Activated CD8-positive, alpha-beta memory T cell treated with anti-CD3 and anti-CD28 coated beads for 48 hours (primary cell): ENCODE measurements around the gene TBX20.
"Not testable (repeated sequence)": the region's sequence is repeated elsewhere in the genome, so short reads cannot be mapped to it uniquely, and the experiment has no call there.

ENCODE experiments used
- DNase-seq, 3 experiments: peaks; one replicate each; pipeline ENCODE4 v3.0.0-alpha.2; 2020; ENCODE audit warnings: low read depth in 2 of 3, low spot score in 2 of 3

The TBX20 gene

DNA sequence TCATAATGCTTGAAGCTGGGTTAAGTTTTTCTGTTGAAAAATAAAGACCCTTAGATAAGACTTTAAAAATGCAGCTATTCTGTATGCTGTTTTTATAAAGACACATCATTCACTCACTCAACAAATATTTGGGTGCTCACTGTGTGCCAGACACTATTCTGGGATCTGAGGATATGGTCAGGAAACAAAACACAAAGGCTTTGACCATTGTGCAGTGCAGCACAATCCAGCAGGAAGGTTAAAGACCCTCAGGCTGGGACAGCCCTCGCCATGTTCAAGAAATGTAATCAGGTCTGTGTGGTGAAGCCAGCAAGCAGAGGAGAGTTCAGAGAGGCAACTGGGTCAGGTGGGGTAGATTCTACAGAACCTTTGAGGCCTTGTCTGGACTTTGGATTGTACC lies 31.5 kb downstream of the TBX20 start:
- not testable (repeated sequence) for DNase-seq

DNA sequence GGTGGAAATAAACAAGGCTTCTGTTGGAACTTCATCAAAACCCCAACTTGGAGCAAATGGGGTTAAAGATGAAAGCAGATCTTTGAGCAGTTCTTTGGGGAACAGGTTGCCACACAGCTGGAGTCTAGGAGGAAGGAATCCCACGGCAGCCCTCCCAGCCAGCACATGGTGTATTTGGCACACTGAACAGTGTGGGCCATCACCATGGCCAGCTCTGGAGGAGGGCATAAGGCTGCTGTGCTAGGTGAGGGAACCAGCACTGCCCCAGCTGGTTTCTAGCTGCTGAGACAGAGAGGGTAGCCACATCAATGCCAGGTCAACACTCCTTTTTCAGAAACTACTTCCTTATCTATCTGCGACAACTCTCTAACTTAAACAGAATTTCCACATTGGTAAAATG lies 33.7 kb downstream of the TBX20 start:
- DNase-seq, result not testable (repeated sequence)

DNA sequence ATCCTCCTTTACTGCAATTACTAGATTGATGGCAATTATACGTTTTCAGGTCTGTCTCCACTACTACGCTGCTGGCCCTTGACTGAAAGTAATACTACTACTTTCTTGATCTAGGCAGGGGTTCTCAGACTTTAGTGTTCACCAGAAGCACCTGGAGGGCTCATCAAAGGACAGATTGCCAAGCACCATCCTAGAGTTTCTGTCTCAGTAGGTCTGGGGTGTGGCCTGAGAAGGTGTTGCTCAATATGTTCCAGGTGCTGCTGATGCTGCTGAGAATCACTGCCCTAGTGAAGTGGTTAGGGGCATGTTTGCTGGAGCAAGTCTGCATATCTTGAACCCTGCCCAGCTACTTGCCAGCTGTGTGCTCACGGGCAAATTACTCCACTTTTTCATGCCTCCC lies 37.9 kb downstream of the TBX20 start:
- not testable (repeated sequence) for DNase-seq

- not testable (repeated sequence) for DNase-seq
Measured at GRCh38 chr7:35215063-35215462, 38.8 kb downstream of the TBX20 start.

DNA sequence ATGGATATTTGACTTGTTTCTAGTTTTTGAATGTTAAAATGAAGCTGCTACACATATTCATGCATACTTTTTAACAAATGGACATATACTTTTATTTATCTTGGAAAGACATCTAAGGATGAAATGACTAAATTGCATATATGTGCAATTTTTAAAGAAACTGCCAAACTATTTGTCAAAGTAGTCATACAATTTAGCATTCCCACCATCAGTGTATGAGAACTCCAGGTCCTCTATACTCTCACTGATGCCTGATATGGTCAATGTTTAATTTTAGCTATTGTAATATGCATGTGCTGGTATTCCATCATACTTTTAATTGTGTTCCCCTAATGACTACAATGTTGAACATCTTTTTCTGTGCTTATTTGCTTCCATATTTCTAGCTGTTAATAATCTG lies 47.0 kb downstream of the TBX20 start:
- DNase-seq, result not testable (repeated sequence)

DNA sequence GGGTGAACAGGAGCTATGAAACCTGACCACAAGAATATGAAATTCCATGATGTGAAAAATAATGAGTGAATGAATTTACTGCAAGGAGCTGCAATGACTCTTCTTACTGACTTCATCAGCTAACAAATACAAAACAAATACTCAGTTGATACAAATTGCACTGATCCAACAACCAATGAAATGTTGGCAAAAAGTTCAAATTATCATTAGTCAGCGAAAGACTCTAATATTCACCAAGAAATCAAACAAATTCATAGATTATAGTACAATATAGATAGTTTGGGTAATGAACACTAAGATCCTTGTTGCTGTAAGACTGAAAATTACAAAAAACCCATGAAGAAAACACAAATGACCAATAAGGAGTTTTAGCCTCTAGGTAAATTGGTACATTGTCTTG lies 49.0 kb downstream of the TBX20 start:
- not testable (repeated sequence) for DNase-seq

GRCh38 chr7:35204031-35204430 lies 49.9 kb downstream of the TBX20 start:
- DNase-seq, result not testable (repeated sequence)

DNA sequence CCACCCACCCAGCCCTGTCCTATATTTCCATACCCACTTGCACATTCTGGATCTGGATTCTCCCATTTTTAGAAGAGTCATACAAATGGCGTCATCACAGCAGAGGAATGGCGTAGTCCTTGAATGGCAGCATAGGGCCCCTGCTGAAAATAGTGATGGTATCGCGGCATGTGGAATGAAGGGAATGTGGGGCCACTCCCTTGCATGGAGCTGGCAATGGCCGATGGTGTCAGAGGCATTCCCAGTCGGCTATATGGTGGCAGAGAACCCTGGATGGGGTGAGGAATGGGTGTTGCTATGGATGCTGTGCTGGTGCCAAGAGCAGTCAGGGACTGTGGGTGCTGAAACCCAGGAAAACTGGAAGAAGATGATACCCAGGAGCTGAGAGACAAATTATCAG lies 51.5 kb downstream of the TBX20 start:
- DNase-seq, result not testable (repeated sequence)

GRCh38 chr7:35200170-35200569 lies 53.7 kb downstream of the TBX20 start:
- DNase-seq, result not testable (repeated sequence)

DNA sequence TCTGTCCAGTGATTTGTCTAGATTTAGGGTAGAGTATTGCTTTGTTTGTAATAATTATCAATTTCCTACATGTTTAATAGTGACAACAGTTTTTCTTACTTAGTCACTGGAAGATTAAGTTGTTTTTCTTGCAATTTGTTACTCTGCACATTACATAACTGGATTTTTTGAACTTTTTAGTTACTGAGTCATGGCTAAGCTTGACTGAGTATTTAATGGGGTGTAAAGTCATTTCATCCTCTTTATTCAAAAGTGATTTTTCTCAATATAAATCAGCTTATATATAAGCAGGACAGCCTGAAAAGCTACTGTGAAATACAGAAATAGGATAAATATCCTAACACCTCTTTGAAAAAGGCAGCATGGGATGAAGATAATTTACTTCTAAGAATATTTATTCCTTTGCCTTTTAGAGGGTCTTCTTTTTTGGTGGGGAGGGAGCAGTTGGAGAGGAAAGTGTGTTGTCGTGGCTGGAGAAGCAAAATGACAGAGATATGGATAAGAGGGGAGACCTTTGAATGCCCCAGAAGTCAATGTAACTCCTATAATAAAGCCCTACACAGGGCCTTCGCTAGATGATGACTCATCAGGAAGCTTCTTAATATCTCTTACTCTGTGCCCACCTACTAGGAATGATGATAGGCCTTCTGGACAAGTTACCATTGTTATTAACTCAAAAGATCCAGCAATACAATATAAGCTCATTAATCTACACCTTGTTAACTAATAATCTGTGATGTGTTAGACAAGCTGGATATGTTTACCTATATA lies 55.3 kb downstream of the TBX20 start:
- DNase-seq, result not testable (repeated sequence)

DNA sequence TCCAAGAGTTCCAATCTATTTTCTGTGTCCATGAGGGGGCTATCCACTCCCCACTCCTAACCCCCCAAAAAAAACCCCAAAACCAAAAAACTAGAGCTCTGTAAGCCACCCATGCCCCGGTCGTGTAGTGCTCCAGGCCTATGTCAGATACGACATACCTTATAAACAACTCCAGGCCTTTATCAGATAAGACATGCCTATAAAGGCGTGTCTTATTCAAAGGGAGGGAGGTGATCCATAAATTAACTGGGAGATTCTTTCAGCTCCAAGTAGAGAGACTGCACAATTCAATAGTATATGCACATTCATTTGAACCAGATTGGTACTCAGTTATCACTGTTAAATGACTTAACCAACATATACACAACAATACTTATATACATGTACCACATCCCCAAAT lies 62.3 kb downstream of the TBX20 start:
- DNase-seq, result not testable (repeated sequence)

DNA sequence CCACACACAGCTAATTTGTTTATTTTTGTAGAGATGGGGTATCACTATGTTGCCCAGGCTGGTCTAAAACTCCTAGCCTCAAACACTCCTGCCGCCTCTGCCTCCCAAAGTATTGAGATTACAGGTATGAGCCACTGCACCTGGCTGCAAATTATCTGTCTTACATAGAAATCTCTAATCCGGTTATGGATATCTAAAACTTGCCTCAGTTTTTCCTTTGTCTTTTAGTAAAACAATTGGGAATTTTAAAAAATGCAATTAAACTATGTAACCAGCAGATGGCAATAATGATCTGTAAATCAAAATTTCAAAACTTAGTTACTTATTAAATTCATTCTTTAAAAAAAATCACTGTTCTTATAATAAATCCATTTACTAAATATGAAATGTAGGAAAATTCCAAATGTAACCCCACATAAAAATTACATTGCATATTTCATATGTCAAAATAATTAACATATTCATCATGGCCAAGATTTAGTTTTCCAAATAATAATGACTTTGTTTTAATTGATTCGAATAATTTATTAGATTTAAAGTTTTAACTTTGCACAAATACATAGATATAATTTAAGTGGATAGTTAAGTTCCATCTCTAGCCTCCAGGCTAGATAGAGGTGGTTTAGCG lies 63.6 kb downstream of the TBX20 start:
- DNase-seq, result not testable (repeated sequence)

DNA sequence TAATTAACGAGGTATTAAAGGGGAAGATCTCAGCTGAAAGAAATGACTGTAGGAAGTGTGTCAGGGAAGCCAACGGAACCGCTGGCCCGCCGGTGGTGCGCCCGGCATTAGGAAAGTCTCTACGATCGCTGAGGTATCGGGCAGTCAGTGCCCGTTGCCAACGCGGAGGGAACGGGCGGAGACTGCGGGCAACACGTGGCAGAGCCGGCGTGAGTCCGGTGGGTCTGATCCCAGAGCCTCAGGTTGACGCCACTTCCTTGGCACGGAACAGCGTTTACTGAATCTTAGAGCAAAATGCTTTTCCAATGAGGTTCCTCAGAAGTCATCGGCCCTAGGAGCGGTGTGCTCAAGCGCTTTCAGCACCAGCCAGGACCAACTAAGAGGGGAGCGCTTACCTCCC lies 67.1 kb downstream of the TBX20 start:
- DNase-seq, result not testable (repeated sequence)

- DNase-seq, result no peak
Measured at GRCh38 chr7:35185908-35186731, 67.8 kb downstream of the TBX20 start.

DNA sequence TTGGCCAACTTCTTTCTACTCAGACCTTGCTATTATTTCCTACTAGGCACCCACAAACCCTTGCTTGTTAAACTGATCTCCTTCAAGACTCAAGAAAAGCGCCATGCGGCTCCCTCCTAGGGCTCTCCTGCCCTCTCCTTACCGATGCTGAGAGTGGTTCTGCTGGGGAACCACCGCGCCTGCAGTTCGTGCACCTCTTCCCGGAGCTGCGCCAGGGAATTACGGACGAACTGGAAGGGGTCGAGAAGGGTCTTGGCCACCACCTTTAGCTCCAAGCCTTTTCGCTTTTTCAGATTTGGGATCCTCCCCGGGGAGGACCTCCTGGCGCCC lies 68.4 kb downstream of the TBX20 start:
- not testable (repeated sequence) for DNase-seq

GRCh38 chr7:35184961-35185360 lies 68.9 kb downstream of the TBX20 start:
- not testable (repeated sequence) for DNase-seq

- DNase-seq, result not testable (repeated sequence)
Measured at GRCh38 chr7:35183873-35184503, 69.9 kb downstream of the TBX20 start.

DNA sequence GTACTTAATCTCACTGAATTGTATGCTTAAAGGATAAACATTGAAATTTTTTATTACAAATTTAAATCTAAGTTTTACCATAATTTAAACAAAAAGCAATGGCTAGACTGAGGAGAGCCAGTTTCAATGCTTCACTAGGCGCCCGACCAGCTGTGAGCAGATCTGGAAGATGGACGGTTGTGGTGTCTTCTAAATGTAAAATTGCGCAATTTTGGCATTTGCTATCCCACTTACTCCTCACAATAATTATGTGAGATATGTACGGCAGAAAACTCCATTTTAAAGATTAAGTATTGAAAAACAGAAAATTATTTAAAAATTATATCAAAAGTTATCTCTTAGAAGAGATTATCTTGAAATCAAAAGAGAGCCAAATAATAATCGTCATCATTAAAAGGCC lies 73.2 kb downstream of the TBX20 start:
- DNase-seq, result not testable (repeated sequence)

DNA sequence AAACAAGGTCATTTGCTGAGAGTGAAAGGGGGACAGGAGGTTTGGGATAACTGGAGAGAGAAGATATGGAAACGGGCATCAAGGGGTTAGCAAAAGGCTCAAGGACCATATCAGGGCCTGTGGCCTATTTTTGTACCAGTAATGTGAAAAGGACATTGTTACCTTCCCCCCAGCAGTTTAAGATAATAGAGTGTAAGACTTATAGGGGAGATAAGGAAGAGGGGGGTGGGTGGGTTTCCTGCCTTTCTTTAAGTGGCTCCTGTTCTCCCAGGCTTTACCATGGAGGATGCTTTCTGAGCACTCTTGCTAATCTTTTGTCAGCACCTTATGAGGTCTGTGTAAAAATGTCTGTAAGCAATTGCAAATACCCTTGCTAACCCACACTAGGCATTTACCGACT lies 80.7 kb downstream of the TBX20 start:
- DNase-seq, result not testable (repeated sequence)

GRCh38 chr7:35172131-35172530 lies 81.8 kb downstream of the TBX20 start:
- DNase-seq, result not testable (repeated sequence)

- not testable (repeated sequence) for DNase-seq
Measured at GRCh38 chr7:35167658-35168057, 86.2 kb downstream of the TBX20 start.
